ENCODE data around the gene RBM43. TPM values are rescaled to one million over a fixed set of nuclear protein-coding genes. Genes with fewer than 3 reads are reported as not detected.

The RBM43 gene
- total and polyA plus RNA-seq, 9 of the 15 experiments (the other 6 are each of a cell fraction or from before 2014, with no cell fraction given) = 1.3 to 6.9 (median 3.8) TPM

DNA sequence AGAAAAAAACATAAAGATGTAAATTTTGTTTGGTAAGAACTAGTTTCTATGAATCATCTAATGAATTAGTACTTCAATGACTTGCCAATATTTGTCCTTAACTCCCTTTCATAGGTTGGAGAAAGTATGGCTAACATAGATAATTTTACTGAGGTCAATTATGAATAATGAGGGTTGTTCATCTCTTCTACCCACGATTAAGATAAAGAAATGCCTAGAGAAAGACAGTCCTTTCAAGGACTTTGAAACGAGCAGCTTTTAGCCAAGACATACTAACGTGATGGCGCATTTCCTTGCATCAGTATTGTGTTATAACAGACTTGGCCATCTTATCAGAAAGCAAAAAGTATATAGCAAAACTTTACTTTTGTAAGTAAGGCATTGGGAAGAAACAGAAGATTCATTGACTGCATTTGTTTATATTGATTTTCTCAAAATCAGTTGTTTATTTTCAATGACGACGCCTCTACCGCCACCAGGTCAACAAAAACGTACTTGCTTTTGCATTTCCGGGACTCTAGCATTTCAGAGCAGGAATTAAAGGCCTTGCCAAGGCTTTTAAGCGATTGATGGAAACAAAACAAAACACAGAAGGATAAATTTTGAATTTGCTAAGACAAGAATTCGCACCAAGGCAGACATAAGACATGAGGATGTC lies 961 bp downstream of the RBM43 start:
- Histone ChIP-seq H3K9me1 (ENCODE audit: control insufficient read depth, insufficient read depth, low read length) (no peaks in the 10 kb centered on the region), H4K20me1 (replicated peaks; ENCODE audit: control insufficient read depth, insufficient read depth, low read length) (no peaks in the 10 kb centered on the region), H3K79me2 (ENCODE audit: control insufficient read depth, insufficient read depth, low read length) (peaks cover 3% of the 10 kb centered on the region; the same call in 1 of the 3 replicates), H2AFZ (ENCODE audit: low read depth, low read length) (peak overlapping the region; percentile 98), H3K36me3 (ENCODE audit: control insufficient read depth, insufficient read depth, low read length) (no peaks in the 10 kb centered on the region), H3K27ac (ENCODE audit: extremely low read depth, low read depth, low read length) (peak overlapping the region; percentile 84), H3K27me3 (ENCODE audit: control insufficient read depth in 2 of 2, insufficient read depth in 2 of 2, low read length in 2 of 2) (no peaks in the 10 kb centered on the region), H3K4me3 (peak overlapping the region; percentile 66), H3K9me3 (replicated peaks; ENCODE audit: control insufficient read depth, insufficient read depth, low read depth, low read length) (no peaks in the 10 kb centered on the region), H3K4me1 (replicated peaks in 1 of 2; ENCODE audit: control insufficient read depth in 2 of 2, insufficient read depth in 2 of 2, low read length in 2 of 2) (peaks cover 13 to 14% of the 10 kb centered on the region in 2 experiments), H3K9ac (ENCODE audit: insufficient read depth in 1 of 2, low read depth in 2 of 2, low read length in 2 of 2) (peak overlapping the region; percentile 76 to 93), H3K4me2 (ENCODE audit: insufficient read depth, low read length) (peak overlapping the region; percentile 86)
- TSS peak; percentile 66 for BruUV-seq (replicated peaks)
- ChIA-PET POLR2A (interaction anchor here (0.6 to 2.7 kb wide), 6 partner anchors 9 to 1337 kb away, joined by 3 to 13 read pairs (median 4); partner anchors contain the start of genes NMI and RIF1), CTCF (ENCODE audit: low intra/inter-chr PET ratio) (no interaction called here)
- FAIRE-seq (no peak), DNase-seq (ENCODE audit: extremely low read depth in 1 of 4, low spot score in 3 of 4) (peak in 3 of 4 experiments; percentile 26 to 50 (median 39)), ATAC-seq (peak; percentile 12)
- in situ Hi-C loops (cut with MboI) (no loop called here), intact Hi-C loops (cut with micrococcal nuclease) (loop anchor here (1.0 to 2.0 kb wide), 2 partner anchors 28 to 150 kb away; partner anchors contain the start of gene NMI)
- WGBS (ENCODE audit: insufficient coverage, low coverage, missing lambda C conversion rate) = 12% methylated on average over 11 of the region's 11 CpGs
- TF ChIP-seq GTF2F1 (IDR thresholded peaks at IDR 0.05; ENCODE audit: low read depth, low read length) (no peak), TCF3 (CRISPR knock-in tag; IDR thresholded peaks at IDR 0.05) (peak; percentile 47; the same call in 1 of the 2 replicates), RFX5 (IDR thresholded peaks at IDR 0.05; ENCODE audit: low read depth, low read length) (no peak), CREB1 (IDR thresholded peaks at IDR 0.05) (no peak; the same call in 1 of the 2 replicates), CREB1 (CRISPR knock-in tag; IDR thresholded peaks at IDR 0.05) (0 out of 2 replicates have a peak, but pooled peaks have one; percentile 4), ZNF175 (CRISPR knock-in tag; IDR thresholded peaks at IDR 0.05; ENCODE audit: low read depth) (peak; percentile 78; the same call in 1 of the 2 replicates), C11orf30 (IDR thresholded peaks at IDR 0.05; ENCODE audit: low read depth) (peak; percentile 39; the same call in 1 of the 2 replicates), MYC (IDR thresholded peaks at IDR 0.05; ENCODE audit: low read depth, low read length) (peak; percentile 11; the same call in 1 of the 2 replicates), MYC (CRISPR knock-in tag; IDR thresholded peaks at IDR 0.05; ENCODE audit: borderline replicate concordance, low read depth) (peak; percentile 54; the same call in 1 of the 2 replicates), ETV5 (CRISPR knock-in tag; IDR thresholded peaks at IDR 0.05; ENCODE audit: low read depth) (0 out of 2 replicates have a peak, but pooled peaks have one; percentile 15), MEIS2 (IDR thresholded peaks at IDR 0.05; ENCODE audit: partially characterized antibody) (peak; percentile 51), ZKSCAN3 (CRISPR knock-in tag; IDR thresholded peaks at IDR 0.05) (no peak), RBM22 (IDR thresholded peaks at IDR 0.05; ENCODE audit: low read depth, low read length, poor library complexity, severe bottlenecking) (no peak), PHB (CRISPR knock-in tag; IDR thresholded peaks at IDR 0.05) (no peak), SNIP1 (IDR thresholded peaks at IDR 0.05; ENCODE audit: low read depth) (no peak), GATAD2B (IDR thresholded peaks at IDR 0.05; ENCODE audit: borderline replicate concordance) (no peak)
- TF ChIP-seq, protein P1, sequence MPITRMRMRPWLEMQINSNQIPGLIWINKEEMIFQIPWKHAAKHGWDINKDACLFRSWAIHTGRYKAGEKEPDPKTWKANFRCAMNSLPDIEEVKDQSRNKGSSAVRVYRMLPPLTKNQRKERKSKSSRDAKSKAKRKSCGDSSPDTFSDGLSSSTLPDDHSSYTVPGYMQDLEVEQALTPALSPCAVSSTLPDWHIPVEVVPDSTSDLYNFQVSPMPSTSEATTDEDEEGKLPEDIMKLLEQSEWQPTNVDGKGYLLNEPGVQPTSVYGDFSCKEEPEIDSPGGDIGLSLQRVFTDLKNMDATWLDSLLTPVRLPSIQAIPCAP (CRISPR knock-in tag; IDR thresholded peaks at IDR 0.05; ENCODE audit: borderline replicate concordance) = no peak
- TF ChIP-seq, protein P2, sequence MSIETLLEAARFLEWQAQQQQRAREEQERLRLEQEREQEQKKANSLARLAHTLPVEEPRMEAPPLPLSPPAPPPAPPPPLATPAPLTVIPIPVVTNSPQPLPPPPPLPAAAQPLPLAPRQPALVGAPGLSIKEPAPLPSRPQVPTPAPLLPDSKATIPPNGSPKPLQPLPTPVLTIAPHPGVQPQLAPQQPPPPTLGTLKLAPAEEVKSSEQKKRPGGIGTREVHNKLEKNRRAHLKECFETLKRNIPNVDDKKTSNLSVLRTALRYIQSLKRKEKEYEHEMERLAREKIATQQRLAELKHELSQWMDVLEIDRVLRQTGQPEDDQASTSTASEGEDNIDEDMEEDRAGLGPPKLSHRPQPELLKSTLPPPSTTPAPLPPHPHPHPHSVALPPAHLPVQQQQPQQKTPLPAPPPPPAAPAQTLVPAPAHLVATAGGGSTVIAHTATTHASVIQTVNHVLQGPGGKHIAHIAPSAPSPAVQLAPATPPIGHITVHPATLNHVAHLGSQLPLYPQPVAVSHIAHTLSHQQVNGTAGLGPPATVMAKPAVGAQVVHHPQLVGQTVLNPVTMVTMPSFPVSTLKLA (conservative IDR thresholded peaks at IDR 0.05) = no peak
- TF ChIP-seq, protein P3, sequence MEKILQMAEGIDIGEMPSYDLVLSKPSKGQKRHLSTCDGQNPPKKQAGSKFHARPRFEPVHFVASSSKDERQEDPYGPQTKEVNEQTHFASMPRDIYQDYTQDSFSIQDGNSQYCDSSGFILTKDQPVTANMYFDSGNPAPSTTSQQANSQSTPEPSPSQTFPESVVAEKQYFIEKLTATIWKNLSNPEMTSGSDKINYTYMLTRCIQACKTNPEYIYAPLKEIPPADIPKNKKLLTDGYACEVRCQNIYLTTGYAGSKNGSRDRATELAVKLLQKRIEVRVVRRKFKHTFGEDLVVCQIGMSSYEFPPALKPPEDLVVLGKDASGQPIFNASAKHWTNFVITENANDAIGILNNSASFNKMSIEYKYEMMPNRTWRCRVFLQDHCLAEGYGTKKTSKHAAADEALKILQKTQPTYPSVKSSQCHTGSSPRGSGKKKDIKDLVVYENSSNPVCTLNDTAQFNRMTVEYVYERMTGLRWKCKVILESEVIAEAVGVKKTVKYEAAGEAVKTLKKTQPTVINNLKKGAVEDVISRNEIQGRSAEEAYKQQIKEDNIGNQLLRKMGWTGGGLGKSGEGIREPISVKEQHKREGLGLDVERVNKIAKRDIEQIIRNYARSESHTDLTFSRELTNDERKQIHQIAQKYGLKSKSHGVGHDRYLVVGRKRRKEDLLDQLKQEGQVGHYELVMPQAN (IDR thresholded peaks at IDR 0.05; ENCODE audit: borderline replicate concordance) = 0 out of 2 replicates have a peak, but pooled peaks have one; percentile 2

Measured in K562 (cell line).